HG03469 (cell line): ENCODE results near the gene ORAI1.
"Not testable (repeated sequence)": the region's sequence is repeated elsewhere in the genome, so short reads cannot be mapped to it uniquely, and the experiment has no call there.

ENCODE experiments used
- ATAC-seq: cut with Tn5 transposase; IDR thresholded peaks from one replicate; pipeline ENCODE4 v1.9.1; 2021; ENCODE audit warnings: mild to moderate bottlenecking, moderate library complexity, moderate number of reproducible peaks; ENCODE audit not compliant: unreplicated experiment

ORAI1 gene

GRCh38 chr12:121641343-121641630 lies 15.0 kb downstream of the ORAI1 start:
- ATAC-seq: no peak

GRCh38 chr12:121648458-121649028 lies 22.2 kb downstream of the ORAI1 start:
- no peak for ATAC-seq

- ATAC-seq: no peak
Observed at GRCh38 chr12:121649322-121649721, 23.0 kb downstream of the ORAI1 start.

- ATAC-seq: no peak
Observed at GRCh38 chr12:121649819-121650353, 23.6 kb downstream of the ORAI1 start.

- ATAC-seq: no peak
Observed at GRCh38 chr12:121651320-121651719, 25.0 kb downstream of the ORAI1 start.

- ATAC-seq: no peak
Observed at GRCh38 chr12:121652767-121653497, 26.6 kb downstream of the ORAI1 start.

GRCh38 chr12:121653999-121654398 lies 27.7 kb downstream of the ORAI1 start:
- no peak for ATAC-seq

GRCh38 chr12:121656122-121656521 lies 29.8 kb downstream of the ORAI1 start:
- no peak for ATAC-seq

GRCh38 chr12:121657305-121658008 lies 31.1 kb downstream of the ORAI1 start:
- no peak for ATAC-seq

- not testable (repeated sequence) for ATAC-seq
Observed at GRCh38 chr12:121661353-121662105, 35.2 kb downstream of the ORAI1 start.

- no peak for ATAC-seq
Observed at GRCh38 chr12:121663610-121663929, 37.2 kb downstream of the ORAI1 start.

- ATAC-seq: not testable (repeated sequence)
Observed at GRCh38 chr12:121666829-121667228, 40.5 kb downstream of the ORAI1 start.

- ATAC-seq: no peak
Observed at GRCh38 chr12:121668750-121669520, 42.6 kb downstream of the ORAI1 start.

GRCh38 chr12:121669521-121669900 lies 43.2 kb downstream of the ORAI1 start, which contains the start of gene MORN3:
Gene MORN3 (minus strand): TSS chr12:121669654. CDS start chr12:121669483, 171 bp downstream.
- no peak for ATAC-seq

- no peak for ATAC-seq
Observed at GRCh38 chr12:121673013-121673511, 46.7 kb downstream of the ORAI1 start.

GRCh38 chr12:121676190-121676589 lies 49.9 kb downstream of the ORAI1 start:
- ATAC-seq: no peak

- ATAC-seq: no peak
Observed at GRCh38 chr12:121678305-121678704, 52.0 kb downstream of the ORAI1 start.

GRCh38 chr12:121678716-121679300 lies 52.5 kb downstream of the ORAI1 start:
- no peak for ATAC-seq

- not testable (repeated sequence) for ATAC-seq
Observed at GRCh38 chr12:121679661-121680197, 53.4 kb downstream of the ORAI1 start.

GRCh38 chr12:121688966-121689365 lies 62.6 kb downstream of the ORAI1 start:
- ATAC-seq: no peak
